ENCODE data around the gene TAF4B.

GRCh38 chr18:26228562-26229260 lies 2.5 kb downstream of the TAF4B start:
- no peak for TF ChIP-seq EGR1 (IDR thresholded peaks at IDR 0.05; ENCODE audit: borderline replicate concordance, low read depth, low read length)
- no peak for TF ChIP-seq RFX5 (IDR thresholded peaks at IDR 0.05; ENCODE audit: borderline replicate concordance, low read depth, low read length)
- TF ChIP-seq MAX (IDR thresholded peaks at IDR 0.05), result no peak
- no peak for TF ChIP-seq POLR2A (IDR thresholded peaks at IDR 0.05; ENCODE audit: control extremely low read depth in 1 of 2, low read depth in 2 of 2, low read length in 2 of 2)
- TF ChIP-seq KDM5A (IDR thresholded peaks at IDR 0.05; ENCODE audit: low read length), result no peak
